Measurements from ENCODE around the gene GPD1.

GPD1 gene

DNA sequence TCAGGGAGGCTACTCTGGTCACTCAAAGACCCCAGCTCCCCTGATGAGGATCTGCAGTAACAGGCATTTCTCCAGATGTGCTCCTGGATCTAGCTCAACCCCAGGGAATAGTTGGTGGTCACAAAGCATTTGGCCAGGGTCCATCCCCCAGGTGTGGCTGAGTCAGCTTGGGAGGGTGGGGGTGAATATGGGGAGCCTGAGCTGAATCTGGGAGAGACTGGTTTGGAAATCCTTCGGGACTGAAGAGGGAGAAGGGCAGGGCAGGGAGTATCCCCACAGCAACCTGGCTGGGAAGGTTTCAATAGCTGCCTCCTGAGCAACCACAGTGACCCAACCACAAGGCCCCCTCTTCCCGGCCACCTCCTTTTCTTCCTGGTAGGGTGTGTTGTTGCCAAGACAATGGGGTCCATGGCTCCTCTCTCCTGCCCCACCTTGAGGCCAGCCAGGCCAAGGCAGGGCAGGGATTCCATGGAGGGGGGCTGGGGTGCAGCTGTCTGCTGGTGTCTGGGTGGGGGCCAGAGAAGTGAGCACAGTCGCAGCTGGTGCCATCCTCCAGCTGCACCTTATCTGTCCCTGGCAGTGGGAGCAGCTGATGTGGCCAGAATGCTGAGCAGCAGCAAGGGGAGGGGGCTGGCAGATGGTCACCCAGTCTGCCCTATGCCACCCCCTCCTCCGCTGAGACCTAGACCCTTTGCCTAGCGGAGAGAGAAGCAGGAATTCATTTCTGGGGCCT lies 40.9 kb upstream of the GPD1 start:
- in situ Hi-C loops (cut with HindIII; ENCODE audit: low pct_unique_long_range_greater_than_20kb, low sequenced_read_pairs), result no loop called here
- no peak for DNase-seq (ENCODE audit: low read depth in 1 of 2, low spot score in 1 of 2)
- TF ChIP-seq JUND (IDR thresholded peaks at IDR 0.05; ENCODE audit: low read depth), result no peak

DNA sequence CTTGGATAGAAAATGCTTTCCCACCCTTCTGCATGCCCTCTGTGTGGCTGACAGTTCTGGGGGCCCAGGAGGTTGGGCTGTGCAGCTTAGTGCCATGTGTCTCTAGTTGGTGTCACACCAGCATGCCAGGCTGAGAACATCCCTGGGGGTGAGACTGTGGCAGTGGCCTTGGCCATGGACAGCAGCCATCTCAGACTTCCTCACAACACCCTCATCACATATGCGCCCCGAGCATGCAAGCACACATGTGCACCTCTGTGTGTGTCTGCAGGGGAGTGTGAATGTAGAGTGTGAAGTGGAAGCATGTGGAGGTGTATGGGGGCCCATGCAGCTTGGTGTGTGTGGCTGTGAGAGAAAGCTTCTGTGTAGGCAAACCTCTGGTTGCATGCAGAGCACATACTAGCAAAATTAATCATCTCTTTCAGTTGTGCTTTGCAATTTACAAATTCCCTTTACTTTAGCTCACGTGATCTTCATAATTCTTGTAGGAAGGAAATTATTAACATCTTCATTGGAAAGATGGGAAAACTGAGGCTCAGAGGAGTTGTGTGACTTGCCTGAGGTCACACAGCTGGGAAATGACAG lies 38.0 kb upstream of the GPD1 start:
- in situ Hi-C loops (cut with HindIII; ENCODE audit: low pct_unique_long_range_greater_than_20kb, low sequenced_read_pairs), result no loop called here
- no peak for DNase-seq (ENCODE audit: low read depth in 1 of 2, low spot score in 1 of 2)
- no peak for TF ChIP-seq JUND (IDR thresholded peaks at IDR 0.05; ENCODE audit: low read depth)

DNA sequence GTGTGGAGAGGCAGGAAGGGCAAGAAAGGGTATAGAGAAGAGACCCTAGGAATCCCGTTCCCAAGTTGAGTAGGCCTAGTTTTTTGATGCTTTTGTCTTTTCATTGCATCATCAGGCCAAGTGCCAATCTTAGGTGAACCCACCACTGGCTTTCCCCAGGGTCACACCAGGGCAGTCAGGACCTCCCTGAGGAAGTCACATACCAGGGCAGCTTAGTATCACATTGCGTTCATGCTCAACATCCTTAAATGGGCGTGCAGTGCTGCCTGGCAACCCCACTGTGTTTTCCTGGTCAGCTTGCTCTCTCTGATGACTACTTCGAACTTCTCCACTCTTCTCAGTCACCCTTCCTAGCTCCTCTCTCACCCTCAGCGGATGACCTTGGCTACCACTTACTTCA lies 37.4 kb upstream of the GPD1 start:
- DNase-seq (ENCODE audit: low read depth in 1 of 2, low spot score in 1 of 2), result no peak
- in situ Hi-C loops (cut with HindIII; ENCODE audit: low pct_unique_long_range_greater_than_20kb, low sequenced_read_pairs), result no loop called here
- no peak for TF ChIP-seq JUND (IDR thresholded peaks at IDR 0.05; ENCODE audit: low read depth)

DNA sequence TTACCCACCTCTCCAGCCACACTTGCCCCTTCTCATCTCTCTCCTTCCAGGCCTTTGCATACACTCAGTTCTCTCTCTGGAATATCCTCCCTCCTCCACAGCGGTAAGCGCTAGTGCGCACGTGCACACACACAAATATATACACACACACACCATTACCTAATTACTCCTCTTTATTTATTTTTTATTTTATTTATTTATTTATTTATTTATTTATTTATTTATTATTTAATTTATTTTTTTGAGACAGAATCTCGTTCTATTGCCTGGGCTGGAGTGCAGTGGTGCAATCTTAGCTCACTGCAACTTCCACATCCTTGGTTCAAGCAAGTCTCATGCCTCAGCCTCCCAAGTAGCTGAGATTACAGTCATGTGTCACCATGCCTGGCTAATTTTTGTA lies 34.7 kb upstream of the GPD1 start:
- in situ Hi-C loops (cut with HindIII; ENCODE audit: low pct_unique_long_range_greater_than_20kb, low sequenced_read_pairs), result no loop called here

DNA sequence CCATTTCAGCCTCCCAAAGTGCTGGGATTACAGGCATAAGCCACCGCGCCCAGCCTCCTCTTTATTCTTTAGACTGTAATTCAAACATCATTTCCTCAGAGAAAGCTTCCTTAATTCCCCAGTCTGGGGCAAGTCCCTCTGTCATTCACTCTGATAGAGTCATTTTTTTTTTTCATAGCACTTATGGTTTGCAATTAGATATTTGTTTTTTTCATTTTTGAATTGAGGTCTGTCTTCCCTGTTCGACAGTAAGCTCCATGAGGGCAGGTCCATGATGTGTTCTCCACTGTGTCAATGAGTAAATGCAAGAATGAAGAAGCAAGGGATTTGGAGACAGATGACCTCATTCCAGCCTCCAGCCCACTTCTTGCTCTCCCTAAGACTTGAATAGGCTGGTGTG lies 34.3 kb upstream of the GPD1 start:
- in situ Hi-C loops (cut with HindIII; ENCODE audit: low pct_unique_long_range_greater_than_20kb, low sequenced_read_pairs), result no loop called here
- TF ChIP-seq JUND (IDR thresholded peaks at IDR 0.05; ENCODE audit: low read depth), result no peak
- no peak for DNase-seq (ENCODE audit: low read depth in 1 of 2, low spot score in 1 of 2)

More for the DNA sequence above, 34.7 kb upstream of the GPD1 start:
- no peak for DNase-seq (ENCODE audit: low read depth in 1 of 2, low spot score in 1 of 2)
- no peak for TF ChIP-seq JUND (IDR thresholded peaks at IDR 0.05; ENCODE audit: low read depth)

DNA sequence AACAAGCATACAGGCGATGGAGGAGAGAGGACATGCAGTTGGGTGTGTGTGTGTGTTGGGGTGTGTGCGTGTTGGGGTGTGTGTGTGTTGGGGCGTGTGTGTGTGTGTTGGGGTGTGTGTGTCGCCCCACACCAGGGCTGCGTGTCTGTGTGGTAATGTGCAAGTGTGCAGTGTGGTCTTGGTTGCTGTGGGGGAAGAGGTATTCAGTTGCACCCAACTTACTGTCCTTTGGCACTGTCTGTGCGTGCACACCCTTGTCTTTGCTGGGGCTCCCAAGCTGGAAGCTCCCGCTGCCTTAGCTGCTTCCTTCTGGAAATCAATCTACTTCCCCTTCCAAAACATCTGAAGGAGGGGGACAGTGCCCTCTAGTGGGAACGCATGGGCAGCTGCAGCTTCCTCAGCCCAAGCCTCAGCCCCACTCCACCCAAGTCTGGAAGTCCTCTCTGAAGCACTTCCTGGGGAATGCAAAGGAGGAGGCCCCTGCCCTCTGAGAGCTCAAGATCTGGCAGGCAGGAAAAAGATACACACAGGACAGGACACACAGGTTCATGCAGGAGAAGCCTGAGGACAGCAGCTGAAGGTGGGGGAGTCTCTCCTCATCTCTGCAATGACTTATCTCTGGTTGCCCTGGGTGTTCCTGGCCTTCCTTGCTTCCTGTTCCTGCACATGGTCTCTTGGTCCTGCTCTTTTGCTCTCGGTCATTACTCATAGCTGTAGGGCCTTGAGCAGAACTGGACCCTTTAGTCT lies 33.3 kb upstream of the GPD1 start:
- no peak for TF ChIP-seq JUND (IDR thresholded peaks at IDR 0.05; ENCODE audit: low read depth)
- in situ Hi-C loops (cut with HindIII; ENCODE audit: low pct_unique_long_range_greater_than_20kb, low sequenced_read_pairs), result no loop called here
- peak; percentile 60 to 91 for DNase-seq (ENCODE audit: low read depth in 1 of 2, low spot score in 1 of 2)

DNA sequence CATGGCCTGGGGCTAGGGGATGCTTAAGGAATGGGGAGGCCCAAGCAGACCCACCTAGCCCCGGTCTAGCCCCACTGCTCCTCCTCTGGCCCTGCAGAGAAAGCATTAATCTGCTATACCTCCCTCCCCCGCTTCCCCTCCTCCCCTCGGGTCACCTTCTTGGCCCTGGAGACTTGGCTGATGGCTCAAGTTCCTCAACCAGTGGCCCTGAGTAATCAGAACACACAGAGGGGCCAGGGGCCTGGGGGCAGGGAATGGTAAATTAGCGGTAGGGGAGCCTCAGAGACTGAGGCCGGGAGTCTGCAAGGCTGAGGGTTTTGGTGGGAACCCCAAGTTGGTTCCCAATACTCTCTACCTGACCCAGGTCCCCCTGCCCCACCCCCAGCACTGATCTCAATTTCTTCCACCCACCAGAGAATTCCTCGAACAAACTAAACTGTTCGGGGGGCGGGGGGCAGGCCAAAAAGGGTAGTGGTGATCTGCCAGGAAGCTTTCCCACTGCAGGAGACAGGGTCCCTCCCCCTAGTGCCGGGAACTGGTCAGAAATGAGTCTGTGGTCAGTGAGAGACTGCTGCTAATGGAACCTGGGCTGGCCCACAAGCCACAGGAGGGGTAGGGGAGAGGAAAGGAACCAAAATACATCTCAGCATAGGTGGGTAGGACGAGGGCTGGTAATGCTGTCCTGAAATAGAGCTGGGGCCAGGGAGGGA lies 31.5 kb upstream of the GPD1 start:
- in situ Hi-C loops (cut with HindIII; ENCODE audit: low pct_unique_long_range_greater_than_20kb, low sequenced_read_pairs), result no loop called here
- no peak for DNase-seq (ENCODE audit: low read depth in 1 of 2, low spot score in 1 of 2)
- no peak for TF ChIP-seq JUND (IDR thresholded peaks at IDR 0.05; ENCODE audit: low read depth)

DNA sequence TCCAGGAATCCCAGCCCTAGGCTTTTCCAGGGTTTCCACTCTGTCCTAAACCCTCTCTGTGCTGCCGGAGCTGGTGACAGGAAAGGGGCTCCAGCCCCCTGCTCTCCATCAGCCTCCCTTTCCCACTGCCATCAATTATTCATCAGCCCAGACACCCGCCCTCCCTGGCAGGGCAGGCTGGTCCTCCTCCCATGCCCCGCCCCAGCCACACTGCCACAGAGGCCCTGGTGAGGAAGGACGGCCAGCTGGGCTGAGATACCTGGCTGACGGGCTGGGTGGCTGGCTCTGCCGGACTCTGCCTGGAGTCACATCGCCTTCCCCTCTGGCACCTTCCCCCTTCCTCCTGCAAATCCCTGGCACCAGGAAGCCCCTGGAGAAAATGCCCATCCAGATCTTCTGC lies 30.6 kb upstream of the GPD1 start:
- no peak for TF ChIP-seq JUND (IDR thresholded peaks at IDR 0.05; ENCODE audit: low read depth)
- in situ Hi-C loops (cut with HindIII; ENCODE audit: low pct_unique_long_range_greater_than_20kb, low sequenced_read_pairs), result no loop called here
- no peak for DNase-seq (ENCODE audit: low read depth in 1 of 2, low spot score in 1 of 2)

DNA sequence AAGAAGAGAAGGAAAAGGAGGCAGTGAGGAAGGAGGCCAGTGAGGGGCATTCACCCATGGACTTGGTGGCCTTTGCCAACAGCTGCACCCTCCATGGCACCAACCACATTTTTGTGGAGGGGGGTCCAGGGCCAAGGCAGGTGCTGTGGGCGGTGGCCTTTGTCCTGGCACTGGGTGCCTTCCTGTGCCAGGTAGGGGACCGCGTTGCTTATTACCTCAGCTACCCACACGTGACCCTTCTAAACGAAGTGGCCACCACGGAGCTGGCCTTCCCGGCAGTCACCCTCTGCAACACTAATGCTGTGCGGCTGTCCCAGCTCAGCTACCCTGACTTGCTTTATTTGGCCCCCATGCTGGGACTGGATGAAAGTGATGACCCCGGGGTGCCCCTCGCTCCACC lies 30.1 kb upstream of the GPD1 start:
- no peak for TF ChIP-seq JUND (IDR thresholded peaks at IDR 0.05; ENCODE audit: low read depth)
- no peak for DNase-seq (ENCODE audit: low read depth in 1 of 2, low spot score in 1 of 2)
- in situ Hi-C loops (cut with HindIII; ENCODE audit: low pct_unique_long_range_greater_than_20kb, low sequenced_read_pairs), result no loop called here

DNA sequence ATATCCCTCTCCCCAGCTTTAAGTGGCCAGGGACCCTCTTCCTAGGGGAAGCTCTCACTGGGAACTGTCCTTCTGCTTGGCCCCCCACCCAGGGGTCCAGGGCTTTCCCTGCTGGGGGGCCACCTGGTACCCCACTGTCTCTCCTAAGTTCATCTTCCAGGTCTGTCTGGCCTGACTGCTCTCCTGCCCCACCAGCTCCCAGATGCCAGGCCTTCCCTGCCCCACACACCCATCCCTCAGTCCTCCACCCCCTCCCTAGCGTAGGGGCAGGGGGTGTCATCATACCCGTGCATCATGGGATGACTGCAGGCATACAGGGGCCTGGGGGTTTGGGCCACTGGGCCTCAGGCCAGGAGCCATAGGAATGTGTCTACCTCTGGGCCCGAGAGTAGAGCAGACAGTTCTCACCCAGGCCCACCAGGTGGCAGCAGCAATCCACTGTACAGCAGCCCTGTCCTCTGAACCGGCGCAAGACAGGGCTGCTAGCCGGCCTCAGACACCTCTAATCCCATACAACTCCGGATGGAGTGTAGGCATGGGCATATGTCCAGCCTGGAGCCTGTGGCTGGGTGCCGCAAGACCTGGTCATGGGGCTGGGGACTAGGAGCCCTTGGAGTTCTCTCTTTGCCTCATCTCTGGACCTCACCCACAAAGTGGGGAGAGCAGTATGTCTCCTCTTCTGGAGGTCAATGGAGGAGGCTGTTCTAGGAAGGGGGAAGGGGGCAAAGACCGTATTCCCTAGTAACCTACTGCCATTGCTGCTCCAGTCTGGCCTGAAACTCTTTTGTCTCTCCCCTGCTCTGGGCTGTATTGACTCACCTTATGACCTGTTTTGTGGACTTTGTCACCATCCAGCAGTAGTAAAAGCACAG lies 28.6 kb upstream of the GPD1 start:
- TF ChIP-seq JUND (IDR thresholded peaks at IDR 0.05; ENCODE audit: low read depth), result no peak
- DNase-seq (ENCODE audit: low read depth in 1 of 2, low spot score in 1 of 2), result peak; percentile 76 to 90
- in situ Hi-C loops (cut with HindIII; ENCODE audit: low pct_unique_long_range_greater_than_20kb, low sequenced_read_pairs), result no loop called here

DNA sequence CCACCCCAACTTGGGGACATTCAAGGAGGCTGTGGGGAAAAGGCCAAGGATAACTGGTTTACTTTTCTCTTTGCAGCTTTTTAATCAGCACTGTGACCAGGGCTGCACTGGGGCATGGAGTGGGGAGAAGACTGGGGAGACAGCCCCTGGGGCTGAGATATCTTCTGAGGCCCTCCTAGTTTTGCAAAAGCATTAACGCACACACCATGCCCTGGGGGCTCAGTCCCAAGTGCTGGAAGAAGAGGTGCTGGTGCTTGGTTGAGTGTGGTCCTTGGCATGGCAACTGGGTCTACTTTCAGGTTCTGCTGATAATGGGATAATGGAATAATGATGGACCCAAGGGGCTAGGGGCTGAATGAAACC lies 28.0 kb upstream of the GPD1 start:
- TF ChIP-seq JUND (IDR thresholded peaks at IDR 0.05; ENCODE audit: low read depth), result no peak
- DNase-seq (ENCODE audit: low read depth in 1 of 2, low spot score in 1 of 2), result no peak
- in situ Hi-C loops (cut with HindIII; ENCODE audit: low pct_unique_long_range_greater_than_20kb, low sequenced_read_pairs), result no loop called here

DNA sequence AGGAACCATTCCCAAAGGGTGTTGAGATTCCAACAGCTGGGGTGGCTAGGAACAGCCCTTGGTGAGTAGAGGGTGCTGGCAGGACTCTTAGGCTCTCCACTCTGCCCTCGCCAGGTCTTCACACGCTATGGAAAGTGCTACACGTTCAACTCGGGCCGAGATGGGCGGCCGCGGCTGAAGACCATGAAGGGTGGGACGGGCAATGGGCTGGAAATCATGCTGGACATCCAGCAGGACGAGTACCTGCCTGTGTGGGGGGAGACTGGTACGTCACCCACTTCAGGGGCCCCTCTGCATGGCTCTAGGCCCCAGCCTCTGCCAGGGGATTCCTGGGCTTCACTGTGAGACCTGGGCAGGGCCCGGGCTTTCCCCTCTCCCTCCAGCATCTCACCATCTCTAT lies 26.7 kb upstream of the GPD1 start:
- in situ Hi-C loops (cut with HindIII; ENCODE audit: low pct_unique_long_range_greater_than_20kb, low sequenced_read_pairs), result no loop called here
- TF ChIP-seq JUND (IDR thresholded peaks at IDR 0.05; ENCODE audit: low read depth), result no peak
- no peak for DNase-seq (ENCODE audit: low read depth in 1 of 2, low spot score in 1 of 2)
